DMS 273 (cell line): ENCODE results near the gene HRH3.
A peak's percentile ranks its signal among the peaks of the same experiment; 100 is the strongest.

Experiments
- DNase-seq: peaks from one replicate; lab custom pipeline; 2025; ENCODE audit not compliant: unreplicated experiment; lab: John Stamatoyannopoulos, UW

The HRH3 gene

GRCh38 chr20:62216636-62217566, 3.2 kb downstream of the HRH3 start:
- no peak for DNase-seq

- DNase-seq, result no peak
Measured at GRCh38 chr20:62215991-62216635, 4.0 kb downstream of the HRH3 start.

- no peak for DNase-seq
Measured at GRCh38 chr20:62215020-62215990, 4.8 kb downstream of the HRH3 start.

GRCh38 chr20:62214067-62214466, 6.0 kb downstream of the HRH3 start:
- no peak for DNase-seq

- no peak for DNase-seq
Measured at GRCh38 chr20:62212299-62212698, 7.8 kb downstream of the HRH3 start.

GRCh38 chr20:62211769-62212288, 8.2 kb downstream of the HRH3 start:
- no peak for DNase-seq

GRCh38 chr20:62211216-62211615, 8.9 kb downstream of the HRH3 start:
- no peak for DNase-seq

- no peak for DNase-seq
Measured at GRCh38 chr20:62210496-62210855, 9.6 kb downstream of the HRH3 start.

GRCh38 chr20:62209850-62210495, 10.1 kb downstream of the HRH3 start:
- DNase-seq, result no peak

GRCh38 chr20:62208795-62209755, 11.0 kb downstream of the HRH3 start:
- DNase-seq, result peak; percentile 83

- DNase-seq, result no peak
Measured at GRCh38 chr20:62208061-62208794, 11.8 kb downstream of the HRH3 start.

GRCh38 chr20:62206388-62206775, 13.7 kb downstream of the HRH3 start:
- DNase-seq, result no peak

- no peak for DNase-seq
Measured at GRCh38 chr20:62205618-62206387, 14.3 kb downstream of the HRH3 start.

GRCh38 chr20:62203378-62204030, 16.6 kb downstream of the HRH3 start:
- no peak for DNase-seq

GRCh38 chr20:62202676-62203377, 17.3 kb downstream of the HRH3 start:
- no peak for DNase-seq

- DNase-seq, result no peak
Measured at GRCh38 chr20:62202083-62202395, 18.0 kb downstream of the HRH3 start.
